GM21825 (cell line): ENCODE results near the gene ZKSCAN1.
A peak's percentile ranks its signal among the peaks of the same experiment; 100 is the strongest.
"Not testable (repeated sequence)": the region's sequence is repeated elsewhere in the genome, so short reads cannot be mapped to it uniquely, and the experiment has no call there.

ENCODE experiments used
- ATAC-seq: cut with Tn5 transposase; IDR thresholded peaks from one replicate; pipeline ENCODE4 v1.9.1; 2021; ENCODE audit warnings: mild to moderate bottlenecking, moderate library complexity; ENCODE audit not compliant: unreplicated experiment

The ZKSCAN1 gene

DNA sequence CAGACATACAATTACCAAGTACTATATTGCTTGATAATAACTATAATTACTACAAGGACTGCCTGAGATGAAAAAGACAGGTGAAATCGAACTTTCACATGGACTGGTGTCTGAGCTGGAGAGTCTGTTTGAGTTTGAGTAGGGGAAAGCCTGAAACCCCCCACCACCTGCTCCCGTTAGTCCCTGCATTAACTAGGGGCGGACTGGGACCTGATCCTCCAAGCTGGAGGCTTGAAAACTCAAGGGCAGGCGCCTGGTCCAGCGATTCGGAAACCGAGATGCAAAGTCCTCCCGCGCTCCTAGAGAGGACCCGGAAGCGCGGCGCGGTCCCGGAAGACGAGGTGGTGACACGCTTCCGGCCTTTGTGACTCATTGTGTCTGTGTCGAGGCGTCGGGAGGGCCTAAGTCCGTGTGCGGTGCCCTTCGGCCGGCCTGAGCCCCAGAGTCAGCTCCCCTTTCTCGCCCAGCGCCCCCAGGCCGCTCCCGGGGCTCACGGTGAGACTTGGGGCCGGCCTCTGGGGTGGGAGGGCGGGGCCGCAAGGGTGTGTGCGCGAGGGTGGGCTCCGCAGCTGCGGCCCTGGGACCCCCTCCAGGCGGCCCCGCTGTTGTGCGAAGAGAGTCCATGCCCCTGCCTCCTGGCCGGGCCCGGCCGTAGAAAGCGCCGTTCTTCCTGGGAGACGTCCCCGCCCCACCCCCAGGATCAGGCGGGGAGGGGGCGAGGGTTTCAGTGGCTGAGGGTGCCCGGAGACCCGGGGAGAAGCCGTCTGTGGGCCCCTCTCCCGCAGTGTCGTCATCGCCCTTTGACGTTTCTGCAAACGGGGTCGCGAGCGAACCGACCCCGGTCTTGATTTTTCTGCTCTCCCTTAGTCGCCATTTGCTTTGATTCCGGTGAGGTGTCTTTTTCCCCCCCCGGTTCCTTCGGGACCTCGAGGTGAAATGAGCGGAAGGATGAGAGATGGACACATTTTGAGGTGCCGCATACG, at the start of gene ZKSCAN1:
Gene ZKSCAN1, plus strand, starts transcription at position 365 of the 983 bp plus-strand sequence. CDS start 7,911 bp downstream, outside the sequence.
- peak; percentile 91 for ATAC-seq

DNA sequence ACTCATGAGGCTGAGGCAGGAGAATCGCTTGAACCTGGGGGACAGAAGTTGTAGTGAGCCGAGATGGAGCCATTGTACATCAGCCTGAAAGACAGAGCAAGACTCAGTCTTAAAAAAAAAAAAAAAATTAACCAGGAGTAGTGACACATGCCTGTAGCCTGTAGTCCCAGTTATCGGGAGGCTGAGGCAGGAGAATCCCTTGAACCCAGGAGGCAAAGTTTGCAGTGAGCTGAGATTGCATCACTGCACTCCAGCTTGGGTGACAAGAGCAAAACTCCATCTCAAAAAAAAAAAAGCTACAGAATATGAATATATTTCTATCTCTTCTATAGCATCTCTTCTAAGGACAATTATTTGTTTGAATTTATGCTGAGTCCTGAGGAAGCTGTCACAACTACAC, 46.1 kb upstream of the ZKSCAN1 start:
- no peak for ATAC-seq

DNA sequence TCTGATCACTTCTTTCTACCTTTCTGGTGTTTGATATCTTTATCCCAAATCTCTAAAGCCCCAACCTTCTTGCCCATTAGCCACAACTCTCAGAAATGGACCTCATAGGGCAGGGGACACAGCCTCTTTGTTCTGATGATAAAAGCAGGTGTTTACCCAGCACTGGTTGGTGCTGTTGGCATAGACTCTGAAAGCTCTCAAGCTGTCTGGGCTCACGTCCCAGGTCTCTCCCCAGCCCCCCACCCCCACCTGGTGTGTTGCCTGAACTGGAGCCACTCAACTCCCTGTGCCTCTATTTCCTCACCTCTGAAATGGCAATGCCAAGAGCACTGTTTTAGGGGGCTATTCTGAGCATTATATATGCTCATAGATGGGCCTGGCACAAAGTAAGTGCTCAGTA, 45.6 kb upstream of the ZKSCAN1 start:
- ATAC-seq: not testable (repeated sequence)

DNA sequence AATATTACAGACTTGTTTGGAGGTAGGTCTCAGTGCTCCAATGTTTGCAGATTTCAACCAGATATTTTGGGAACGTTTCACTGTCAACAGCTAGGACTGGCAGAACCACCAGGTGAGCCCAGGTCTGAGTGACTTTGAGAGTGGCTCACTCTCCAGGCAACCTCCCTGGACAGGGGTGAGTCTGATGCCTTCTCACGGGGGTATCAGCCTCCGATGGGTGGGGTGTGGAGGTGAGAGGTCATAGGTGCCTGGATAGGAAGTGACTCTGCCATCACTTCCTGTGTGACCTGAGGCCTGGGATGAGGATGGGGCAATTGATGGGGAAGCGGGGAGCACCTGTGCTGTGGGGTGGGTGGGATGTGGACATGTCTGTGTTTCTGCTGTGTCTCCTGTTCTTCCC, 44.2 kb upstream of the ZKSCAN1 start:
- no peak for ATAC-seq

DNA sequence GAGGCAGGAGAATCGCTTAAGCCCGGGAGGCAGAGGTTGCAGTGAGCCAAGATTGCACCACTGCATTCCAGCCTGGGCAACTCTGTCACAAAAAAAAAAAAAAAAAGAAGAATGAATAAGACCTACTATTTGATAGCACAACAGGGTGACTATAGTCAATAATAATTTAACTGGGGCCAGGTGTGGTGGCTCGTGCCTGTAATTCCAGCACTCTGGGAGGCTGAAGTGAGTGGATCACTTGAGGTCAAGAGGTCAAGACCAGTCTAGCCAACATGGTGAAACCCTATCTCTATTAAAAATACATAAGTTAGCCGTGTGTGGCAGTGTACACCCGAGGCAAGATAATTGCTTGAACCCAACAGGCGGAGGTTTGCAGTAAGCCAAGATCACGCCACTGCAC, 41.6 kb upstream of the ZKSCAN1 start:
- not testable (repeated sequence) for ATAC-seq

DNA sequence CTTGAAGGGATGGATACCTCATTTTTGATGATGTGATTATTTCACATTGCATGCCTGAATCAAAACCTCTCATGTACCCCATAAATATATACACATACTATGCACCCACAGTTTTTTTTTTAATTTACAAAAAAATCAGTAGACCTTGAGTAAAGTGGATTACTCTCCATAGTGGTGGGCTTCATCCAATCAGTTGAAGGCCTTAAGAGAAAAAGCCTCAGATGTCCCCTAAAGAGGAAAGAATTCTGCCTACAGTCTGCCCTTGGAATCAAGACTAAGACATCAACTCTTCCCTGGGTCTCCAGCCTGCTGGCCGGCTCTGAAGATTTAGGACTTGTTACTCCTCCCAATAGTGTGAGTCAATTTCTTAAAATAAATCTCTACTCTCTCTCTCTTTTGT, 40.7 kb upstream of the ZKSCAN1 start:
- no peak for ATAC-seq

DNA sequence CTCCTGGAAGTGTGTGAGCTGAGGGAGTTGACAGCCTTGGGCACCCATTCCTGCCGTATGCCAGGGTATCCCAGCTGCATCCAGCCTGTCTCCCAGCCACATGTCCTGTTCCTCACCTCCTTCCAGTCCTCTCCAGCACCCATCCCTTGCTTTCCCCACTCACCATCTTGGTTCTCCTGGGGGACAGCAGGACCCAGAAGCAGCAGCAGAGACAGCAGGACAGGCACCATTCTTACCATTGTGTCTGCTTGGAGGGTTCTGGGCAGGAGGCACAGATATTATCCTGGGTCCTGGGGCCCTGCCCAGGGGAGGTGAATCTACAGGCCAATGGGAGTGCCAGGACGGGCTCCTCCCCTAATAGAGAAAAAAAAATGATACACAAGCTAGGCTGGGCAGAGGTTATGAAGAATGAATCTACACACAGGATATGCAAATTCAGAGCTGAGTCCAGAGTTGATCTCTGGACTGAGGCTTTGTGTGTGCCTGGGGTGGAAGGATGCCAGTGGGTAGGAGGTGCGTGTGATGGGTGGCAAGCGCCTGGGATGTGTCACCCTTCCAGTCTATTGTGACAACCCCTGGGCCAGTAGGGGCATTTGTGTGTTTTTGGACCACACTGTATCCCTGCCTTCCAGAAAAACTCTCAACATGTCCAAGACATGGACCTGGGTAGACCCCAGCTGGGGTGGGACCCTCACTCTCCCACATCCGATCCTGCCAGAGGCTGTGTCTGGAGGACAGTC, 39.4 kb upstream of the ZKSCAN1 start, which contains the start of gene AZGP1:
Gene AZGP1, minus strand, starts transcription at position 250 of the 740 bp plus-strand sequence. Its CDS starts 11 bp downstream, at position 239.
- ATAC-seq: no peak

DNA sequence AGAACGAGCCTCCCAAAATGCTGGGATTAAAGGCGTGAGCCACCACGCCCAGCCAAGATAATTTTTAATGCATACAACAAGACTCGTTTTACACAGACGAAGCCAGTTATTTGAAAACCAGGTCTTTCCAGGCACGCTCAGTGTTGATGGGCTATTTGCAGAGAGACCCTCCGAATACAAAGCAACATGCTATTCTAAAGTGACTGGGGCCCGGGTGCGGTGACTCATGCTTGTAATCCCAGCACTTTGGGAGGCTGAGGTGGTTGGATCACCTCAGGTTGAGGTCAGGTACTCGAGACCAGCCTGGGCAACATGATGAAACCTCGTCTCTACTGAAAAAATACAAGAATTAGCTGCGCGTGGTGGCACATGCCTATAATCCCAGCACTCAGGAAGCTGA, 38.8 kb upstream of the ZKSCAN1 start:
- ATAC-seq: no peak

DNA sequence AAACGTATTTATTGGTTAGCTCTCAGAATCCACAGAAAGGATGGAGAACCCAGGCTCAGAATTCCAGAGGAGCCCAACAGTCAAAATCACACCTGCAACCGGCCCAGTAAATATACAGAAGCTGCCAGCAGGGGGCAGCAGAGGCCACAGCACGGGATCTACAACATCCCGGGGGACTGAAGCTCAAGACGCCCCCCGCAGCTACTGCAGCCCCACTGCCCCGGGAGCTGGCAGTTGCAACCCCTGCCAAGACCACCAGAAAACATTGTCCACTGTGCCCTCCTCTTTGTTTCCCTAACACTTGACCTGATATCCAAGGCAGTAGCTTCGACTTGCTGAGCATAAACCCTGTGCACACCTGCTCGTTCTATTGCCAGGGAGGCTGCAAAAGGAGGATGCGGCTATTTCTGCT, 35.6 kb upstream of the ZKSCAN1 start:
- peak; percentile 38 for ATAC-seq

DNA sequence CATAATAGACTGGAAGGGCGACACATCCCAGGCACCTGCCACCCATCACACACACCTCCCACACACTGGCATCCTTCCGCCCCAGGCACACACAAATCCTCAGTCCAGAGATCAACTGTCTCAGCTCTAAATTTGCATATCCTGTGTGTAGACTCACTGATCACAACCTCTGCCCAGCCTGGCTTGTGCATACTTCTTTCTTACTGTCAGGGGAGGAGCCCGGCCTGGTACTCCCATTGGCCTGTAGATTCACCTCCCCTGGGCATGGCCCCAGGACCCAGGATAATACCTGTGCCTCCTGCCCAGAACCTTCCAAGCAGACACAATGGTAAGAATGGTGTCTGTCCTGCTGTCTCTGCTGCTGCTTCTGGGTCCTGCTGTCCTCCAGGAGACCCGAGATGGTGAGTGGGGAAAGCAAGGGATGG, 34.9 kb upstream of the ZKSCAN1 start:
- peak; percentile 74 for ATAC-seq

DNA sequence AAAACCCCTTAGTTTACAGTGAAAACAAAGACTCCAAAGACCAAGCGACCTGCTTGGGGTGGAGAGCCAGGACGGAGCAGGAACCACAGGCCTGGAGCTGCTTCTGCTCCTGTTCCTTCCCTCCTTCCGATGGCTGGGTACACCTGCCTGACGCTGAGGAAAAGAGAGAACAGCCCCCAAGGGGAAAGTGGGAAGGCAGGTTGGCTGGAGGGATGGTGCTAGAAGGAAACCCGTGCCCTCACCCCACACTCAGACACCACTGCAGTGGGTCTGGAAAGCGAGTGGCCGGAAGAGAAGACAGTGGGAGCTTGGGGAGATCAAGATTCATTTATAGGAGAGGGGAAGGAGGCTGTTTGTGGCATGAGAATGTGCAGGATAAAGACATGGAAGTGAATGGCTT, 34.3 kb upstream of the ZKSCAN1 start:
- ATAC-seq: not testable (repeated sequence)

DNA sequence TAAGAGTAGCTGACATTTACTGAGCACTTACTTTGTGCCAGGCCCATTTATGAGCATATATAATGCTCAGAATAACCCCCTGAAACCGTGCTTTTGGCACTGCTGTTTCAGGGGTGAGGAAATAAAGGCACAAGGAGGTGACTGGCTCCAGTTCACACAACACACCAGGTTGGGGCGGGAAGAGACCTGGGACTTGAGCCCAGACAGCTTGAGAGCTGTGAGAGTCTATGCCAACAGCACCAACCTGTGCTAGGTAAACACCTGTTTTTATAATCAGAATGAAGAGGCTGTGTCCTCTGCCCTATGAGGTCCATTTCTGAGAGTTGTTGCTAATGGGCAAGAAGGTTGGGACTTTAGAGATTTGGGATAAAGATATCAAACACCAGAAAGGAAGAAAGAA, 30.8 kb upstream of the ZKSCAN1 start:
- ATAC-seq: no peak

DNA sequence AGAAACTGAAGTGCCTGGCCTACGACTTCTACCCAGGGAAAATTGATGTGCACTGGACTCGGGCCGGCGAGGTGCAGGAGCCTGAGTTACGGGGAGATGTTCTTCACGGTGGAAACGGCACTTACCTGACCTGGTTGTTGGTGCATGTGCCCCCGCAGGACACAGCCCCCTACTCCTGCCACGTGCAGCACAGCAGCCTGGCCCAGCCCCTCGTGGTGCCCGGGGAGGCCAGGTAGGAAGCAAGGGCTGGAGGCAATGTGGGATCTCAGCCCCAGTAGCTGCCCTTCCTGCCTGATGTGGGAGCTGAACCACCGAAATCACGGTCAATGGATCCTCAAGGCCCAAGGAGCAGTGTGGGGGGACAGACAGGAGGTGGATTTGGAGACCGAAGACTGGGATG, 28.1 kb upstream of the ZKSCAN1 start:
- ATAC-seq: not testable (repeated sequence)

DNA sequence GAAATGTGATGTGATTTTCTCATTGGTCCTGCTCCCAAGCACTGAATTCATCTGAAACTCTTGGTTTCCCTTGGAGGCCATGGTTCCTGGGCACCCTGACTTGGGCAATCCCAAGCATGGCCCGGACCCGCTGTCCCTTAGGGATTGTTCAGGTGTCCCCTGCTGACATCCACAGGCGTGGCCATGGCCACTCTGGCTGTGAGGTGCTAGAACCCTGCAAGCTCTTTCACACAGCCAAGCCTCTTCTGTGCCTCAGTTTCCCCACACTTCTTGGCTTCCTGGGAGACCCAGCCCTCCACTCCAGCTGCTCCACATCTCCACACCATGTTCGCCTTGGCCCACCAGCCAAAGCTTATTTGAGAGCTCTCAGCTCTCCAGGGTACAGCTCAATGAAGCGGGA, 27.6 kb upstream of the ZKSCAN1 start:
- ATAC-seq: no peak

DNA sequence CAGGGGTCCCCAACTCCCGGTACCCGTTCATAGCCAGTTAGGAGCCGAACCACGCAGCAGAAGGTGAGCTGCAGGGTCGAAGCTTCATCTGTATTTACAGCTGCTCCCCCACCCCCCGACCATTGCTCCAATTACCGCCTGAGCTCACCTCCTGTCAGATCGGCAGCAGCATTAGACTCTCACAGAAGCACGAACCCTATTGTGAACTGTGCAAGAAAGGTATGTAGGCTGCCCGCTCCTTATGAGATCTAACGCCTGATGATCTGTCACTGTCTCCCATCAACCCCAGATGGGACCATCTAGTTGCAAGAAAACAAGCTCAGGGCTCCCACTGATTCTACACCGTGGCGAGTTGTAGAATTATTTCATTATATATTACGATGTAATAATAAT, 24.9 kb upstream of the ZKSCAN1 start:
- ATAC-seq: no peak

DNA sequence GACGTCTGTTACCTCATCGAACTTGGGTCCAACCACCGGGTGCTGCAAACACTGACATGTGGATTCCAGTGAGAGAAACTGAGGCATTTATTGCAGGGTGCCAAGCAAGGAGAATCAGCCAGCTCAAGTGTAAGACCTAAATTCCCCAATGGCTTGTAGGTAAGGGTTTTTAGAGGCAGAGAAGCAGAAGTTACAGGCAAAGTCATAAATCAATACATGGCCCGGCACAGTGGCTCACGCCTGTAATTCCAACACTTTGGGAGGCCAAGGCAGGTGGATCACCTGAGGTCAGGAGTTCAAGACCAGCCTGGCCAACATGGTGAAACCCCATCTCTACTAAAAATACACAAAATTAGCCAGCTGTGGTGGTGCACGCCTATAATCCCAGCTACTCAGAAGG, 23.9 kb upstream of the ZKSCAN1 start:
- not testable (repeated sequence) for ATAC-seq

DNA sequence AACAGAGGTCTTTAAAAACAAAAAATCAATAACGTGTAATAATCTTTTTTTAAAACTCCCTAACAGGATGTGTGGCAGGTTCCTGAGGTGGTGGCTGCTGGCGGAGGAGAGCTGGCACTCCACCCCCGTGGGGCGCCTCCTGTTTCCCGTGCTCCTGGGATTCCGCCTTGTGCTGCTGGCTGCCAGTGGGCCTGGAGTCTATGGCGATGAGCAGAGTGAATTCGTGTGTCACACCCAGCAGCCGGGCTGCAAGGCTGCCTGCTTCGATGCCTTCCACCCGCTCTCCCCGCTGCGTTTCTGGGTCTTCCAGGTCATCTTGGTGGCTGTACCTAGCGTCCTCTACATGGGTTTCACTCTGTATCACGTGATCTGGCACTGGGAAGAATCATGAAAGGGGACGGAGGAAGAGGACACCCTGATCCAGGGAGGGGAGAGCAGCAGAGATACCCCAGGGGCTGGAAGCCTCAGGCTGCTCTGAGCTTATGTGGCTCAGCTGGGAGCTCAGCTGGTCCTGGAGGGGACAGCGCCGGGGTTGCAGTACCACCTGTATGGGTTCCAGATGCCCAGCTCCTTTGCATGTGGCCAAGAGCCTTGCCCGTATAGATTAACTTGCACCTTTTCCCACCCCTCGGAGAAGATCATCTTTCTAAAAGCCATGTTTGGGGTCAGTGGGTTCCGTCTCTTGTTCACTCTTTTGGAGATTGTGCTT, 22.9 kb upstream of the ZKSCAN1 start:
- ATAC-seq: no peak

DNA sequence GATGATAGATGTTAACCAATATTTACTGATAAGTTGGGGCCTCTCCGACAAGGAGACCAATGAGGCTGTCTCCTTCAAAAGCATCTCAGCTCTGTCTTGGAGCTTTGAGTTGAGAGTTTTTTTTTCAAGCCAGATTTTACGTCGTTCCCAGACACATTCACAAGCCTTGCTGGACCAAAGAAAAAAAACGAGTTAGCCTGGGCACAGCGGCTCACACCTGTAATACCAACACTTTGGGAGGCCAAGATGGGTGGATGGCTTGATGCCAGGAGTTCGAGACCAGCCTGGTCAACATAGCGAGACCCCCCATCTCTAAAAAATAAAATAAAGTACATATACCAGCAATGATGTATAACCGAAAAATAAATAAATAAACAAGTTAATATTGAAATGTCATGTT, 20.6 kb upstream of the ZKSCAN1 start:
- ATAC-seq: no peak

DNA sequence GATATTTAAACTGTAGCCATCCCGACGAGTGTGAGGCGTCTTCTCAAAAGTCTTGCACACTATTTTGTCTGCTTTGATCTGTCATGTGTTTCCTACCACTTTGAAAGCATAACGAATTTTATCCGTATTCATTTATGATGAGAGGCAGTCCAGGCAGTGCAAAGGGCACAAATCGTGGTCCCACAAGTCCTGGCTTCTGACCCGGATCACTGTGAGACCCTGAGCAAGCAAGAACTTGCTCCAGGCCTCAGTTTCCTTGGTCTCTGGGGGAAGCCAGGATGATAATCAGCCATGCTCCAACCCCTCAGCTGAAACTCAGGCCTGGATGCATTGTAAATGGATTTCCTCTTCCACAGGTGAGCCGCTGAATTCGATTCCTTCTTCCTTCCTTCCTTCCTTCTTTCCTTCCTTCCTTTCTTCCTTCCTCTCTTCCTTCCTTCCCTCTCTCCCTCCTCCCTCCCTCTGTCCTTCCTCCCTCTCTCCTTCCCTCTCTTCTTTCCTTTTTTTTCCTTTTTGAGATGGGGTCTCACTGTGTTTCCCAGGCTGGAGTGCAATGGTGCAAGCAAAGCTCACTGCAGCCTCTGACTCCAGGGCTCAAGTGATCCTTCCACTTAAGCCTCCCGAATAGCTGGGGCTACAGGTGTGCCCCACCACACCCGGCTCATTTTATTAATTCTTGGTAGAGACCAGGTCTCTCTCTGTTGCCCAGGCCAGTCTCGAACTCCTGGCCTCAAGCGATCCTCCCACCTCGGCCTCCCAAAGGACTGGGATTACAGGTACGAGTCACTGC, 18.4 kb upstream of the ZKSCAN1 start:
- no peak for ATAC-seq

DNA sequence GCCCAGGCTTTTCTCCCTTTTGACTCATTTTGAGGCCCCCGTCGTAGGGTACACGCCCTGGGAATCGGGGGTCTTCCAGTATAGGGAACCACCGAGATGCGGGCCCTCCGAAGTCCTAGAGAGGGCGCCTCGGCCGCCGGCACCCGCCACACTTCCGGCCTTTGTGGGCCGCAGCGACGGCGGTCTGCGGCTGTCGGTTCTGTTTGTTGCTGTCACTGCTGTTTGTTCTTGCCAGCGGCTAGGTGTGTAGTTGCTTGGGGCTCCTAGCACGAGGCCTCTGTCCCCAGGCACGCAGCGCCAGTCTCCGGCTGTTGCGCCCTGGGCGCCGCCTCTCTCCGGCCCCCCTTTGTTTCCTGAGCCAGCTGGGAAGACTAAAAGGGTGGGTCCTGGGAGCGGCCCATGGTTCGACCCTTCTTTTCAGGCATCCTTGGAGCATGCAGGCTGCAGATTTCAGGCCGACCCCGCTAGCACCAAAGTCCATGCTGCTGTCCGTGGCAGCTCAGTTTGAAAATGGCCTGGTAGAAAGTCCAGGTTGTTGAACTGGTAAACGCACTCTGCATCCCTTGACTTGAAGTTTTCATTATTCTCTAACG, 17.8 kb upstream of the ZKSCAN1 start:
- no peak for ATAC-seq
